Iris pigment epithelial cell (primary cell): ENCODE measurements around the gene PLEKHA3.
A peak's percentile ranks its signal among the peaks of the same experiment; 100 is the strongest.
"Not testable (repeated sequence)": the region's sequence is repeated elsewhere in the genome, so short reads cannot be mapped to it uniquely, and the experiment has no call there.

Experiments used
- DNase-seq: peaks from one replicate; pipeline ENCODE4 v3.0.0-alpha.2; 2011; ENCODE audit warnings: low read depth

PLEKHA3 gene

GRCh38 chr2:178480227-178481181 is at the start of gene PLEKHA3:
PLEKHA3 (plus strand) TSS chr2:178480457; CDS start chr2:178480870, 413 bp downstream.
- DNase-seq, result peak; percentile 93

GRCh38 chr2:178436662-178437061 is 43.6 kb upstream of the PLEKHA3 start:
- DNase-seq, result no peak

DNA sequence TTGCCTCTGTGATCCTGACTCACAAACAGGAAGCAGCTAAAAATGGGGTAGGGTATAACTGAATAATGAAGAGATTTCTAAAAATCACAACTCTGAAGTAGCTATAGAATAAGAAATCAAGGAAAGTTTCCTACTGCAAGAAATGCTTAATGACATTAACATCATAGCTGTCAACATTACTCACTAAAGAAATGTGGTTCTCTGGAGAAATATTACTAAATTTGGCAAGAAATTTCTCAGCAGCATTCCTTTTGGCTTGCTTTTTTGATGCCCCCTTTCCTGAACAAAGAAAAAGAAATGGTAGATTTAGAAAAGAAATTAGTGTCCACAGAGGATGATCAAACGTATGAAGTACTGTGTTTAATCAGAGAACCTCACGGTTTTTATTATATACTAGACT is 38.8 kb upstream of the PLEKHA3 start:
- no peak for DNase-seq

DNA sequence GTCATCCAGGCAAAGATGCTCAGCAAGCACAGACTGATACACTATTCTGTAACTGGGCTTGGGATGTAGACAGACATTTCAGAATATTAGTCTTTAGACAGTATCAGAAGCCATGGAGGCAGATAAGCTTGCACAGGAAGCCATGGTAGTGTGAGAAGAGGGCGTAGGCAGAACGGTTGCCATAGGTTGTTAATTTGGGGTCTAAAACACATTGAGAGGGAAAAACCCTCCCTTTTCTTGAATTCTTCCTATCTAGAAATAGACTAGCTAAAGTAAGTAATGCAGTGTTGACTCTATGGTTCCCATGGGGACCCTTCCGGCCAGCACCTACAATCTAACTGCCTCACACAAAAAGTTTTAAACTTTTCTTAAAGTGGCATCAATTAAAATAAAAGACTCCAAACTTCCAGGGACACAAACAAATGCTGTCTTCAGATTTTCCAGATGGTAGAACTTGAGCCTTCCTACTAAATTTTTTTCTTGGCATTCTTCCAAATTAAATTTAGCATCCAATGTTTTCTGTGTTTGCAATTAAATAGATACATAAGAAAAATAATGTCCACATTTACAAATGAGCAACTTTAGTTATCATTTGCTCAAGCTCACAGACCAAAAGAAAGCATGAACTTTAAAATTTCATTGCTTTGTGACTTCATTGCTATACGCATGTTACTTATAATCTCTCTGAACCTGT is 31.1 kb upstream of the PLEKHA3 start:
- DNase-seq, result no peak

GRCh38 chr2:178449700-178450523 is 30.3 kb upstream of the PLEKHA3 start:
- peak; percentile 9 for DNase-seq

- no peak for DNase-seq
Observed at GRCh38 chr2:178450524-178450773, 29.8 kb upstream of the PLEKHA3 start.

DNA sequence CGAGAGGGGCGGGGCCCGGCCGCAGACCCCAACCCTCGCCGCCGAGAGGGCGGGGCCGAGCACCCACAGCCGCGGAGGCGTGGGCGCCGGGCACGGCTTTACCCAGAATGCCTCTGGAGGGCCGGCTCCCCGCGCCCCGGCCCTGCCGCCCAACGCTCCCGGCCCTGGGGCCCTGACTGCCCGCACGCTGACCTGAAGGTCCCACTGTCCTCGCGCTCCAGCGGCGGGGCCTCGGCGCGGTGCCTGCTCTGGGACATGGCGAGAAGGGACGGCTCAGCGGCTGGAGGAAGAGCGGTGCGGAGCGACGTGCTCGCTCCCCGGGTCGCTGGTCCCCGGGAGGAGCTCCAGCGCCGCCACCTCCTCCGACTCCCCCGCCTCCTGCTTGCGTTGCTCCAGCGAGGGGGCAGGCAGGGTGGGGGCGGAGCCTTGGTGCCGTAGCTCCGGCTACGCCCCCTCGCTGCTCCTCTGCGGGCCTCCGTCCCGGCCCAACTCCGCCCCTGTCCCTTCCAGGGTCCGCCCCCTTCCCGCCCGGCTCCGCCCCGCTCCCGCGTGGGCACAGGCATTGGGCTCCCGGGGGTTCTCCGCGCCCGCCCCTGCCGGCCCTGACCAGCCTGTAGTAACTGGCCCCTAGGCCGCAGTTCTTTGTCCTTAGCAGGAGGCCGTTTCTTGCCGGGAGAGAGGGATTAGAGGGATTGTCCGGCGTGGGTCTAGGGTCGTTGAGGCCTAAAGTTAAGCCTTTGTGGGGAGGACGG is 29.3 kb upstream of the PLEKHA3 start, which contains the start of the genes PJVK and PRKRA:
Gene PJVK (plus strand): TSS at position 605 of the 752 bp plus-strand sequence. CDS start 2,032 bp downstream, outside the sequence.
Gene PRKRA (minus strand): TSS at position 402 of the 752 bp plus-strand sequence. CDS start 145 bp downstream, at position 257.
- DNase-seq, result peak; percentile 98

- DNase-seq, result no peak
Observed at GRCh38 chr2:178452334-178452733, 27.9 kb upstream of the PLEKHA3 start.

- DNase-seq, result no peak
Observed at GRCh38 chr2:178452870-178453269, 27.4 kb upstream of the PLEKHA3 start.

- DNase-seq, result no peak
Observed at GRCh38 chr2:178455947-178456346, 24.3 kb upstream of the PLEKHA3 start.

GRCh38 chr2:178457390-178457886 is 22.8 kb upstream of the PLEKHA3 start:
- no peak for DNase-seq

GRCh38 chr2:178469219-178469849 is 10.9 kb upstream of the PLEKHA3 start:
- DNase-seq, result no peak

GRCh38 chr2:178471313-178471712 is 8.9 kb upstream of the PLEKHA3 start:
- not testable (repeated sequence) for DNase-seq

GRCh38 chr2:178473373-178473772 is 6.9 kb upstream of the PLEKHA3 start:
- no peak for DNase-seq

- DNase-seq, result no peak
Observed at GRCh38 chr2:178473931-178474330, 6.3 kb upstream of the PLEKHA3 start.

GRCh38 chr2:178474560-178474959 is 5.7 kb upstream of the PLEKHA3 start:
- DNase-seq, result no peak

DNA sequence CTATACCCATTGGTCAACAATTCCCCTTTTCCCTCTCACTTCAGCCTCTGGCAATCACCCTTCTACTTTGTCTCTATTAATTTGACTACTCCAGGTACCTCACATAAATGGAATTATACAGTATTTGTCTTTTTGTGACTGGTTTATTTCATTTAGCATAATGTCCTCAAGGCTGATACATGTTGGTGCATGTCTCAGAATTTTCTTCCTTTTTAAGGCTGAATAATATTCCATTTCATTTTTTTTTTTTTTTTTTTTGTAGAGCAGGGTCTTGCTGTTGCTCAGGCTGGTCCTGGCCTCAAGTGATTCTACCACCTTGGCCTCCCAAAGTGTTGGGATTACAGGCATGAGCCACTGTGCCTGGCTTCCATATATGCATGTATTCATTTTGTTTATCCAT is 3.8 kb upstream of the PLEKHA3 start:
- DNase-seq, result no peak

DNA sequence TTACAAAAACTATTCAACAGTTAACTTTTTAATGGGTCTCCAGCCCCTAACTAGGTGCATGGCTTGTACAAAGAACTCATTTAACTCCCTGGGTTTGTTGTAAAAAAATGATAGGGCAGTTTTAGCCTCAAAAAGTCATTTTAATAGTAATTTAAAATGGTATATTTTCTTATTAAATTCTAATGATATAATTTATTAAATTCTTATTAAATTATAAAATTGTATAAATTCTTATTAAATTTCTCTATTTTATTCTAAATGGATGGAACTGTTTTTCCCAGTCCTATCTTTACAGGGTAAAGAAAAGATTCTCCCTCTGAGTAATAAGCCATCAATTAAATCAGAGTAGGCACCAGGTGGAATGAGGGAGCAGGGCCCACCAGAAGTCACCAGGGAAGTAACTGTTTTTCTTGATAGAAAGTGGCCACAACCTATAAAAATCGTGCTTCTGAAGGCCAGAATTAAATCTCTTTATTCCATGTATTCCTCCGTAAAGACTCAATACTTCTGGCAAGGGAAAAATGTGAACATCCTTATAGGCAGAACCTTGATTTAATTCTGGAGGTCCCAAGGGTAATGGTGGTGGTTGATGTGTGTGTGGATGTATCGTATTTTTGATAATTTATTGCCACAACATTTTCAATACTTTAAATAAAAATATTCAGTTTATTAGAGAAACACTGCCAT is 2.7 kb upstream of the PLEKHA3 start:
- no peak for DNase-seq

- peak; percentile 36 for DNase-seq
Observed at GRCh38 chr2:178478130-178478438, 2.2 kb upstream of the PLEKHA3 start.
